Heart left ventricle (tissue), 13 donors: ENCODE measurements around the gene CEP164.

ENCODE experiments used
- POLR2A ChIP-seq, 2 donors: fragments of 450-650 bp; IDR thresholded peaks; one replicate each; pipeline ENCODE4 v1.6.1; 2017; ENCODE audit warnings: antibody characterized with exemption in 2 of 2, mild to moderate bottlenecking in 2 of 2, moderate library complexity in 2 of 2
- TF ChIP-seq, protein P1 (sequence below), 12 donors: fragments of 200-600 bp; sonication (generic) in 4 of 12; IDR thresholded peaks; one replicate each; pipeline versions ENCODE4 v1.5.0 to v1.8.0; 2018 to 2022; ENCODE audit warnings: antibody characterized with exemption in 12 of 12, mild to moderate bottlenecking in 5 of 12
- donor health status: ischemic (EF 13 %, LVEDD 7.1; RV severe dilation, severe dysfunction).
- donor health status: DM: no; HTN: yes; CAD: no.
- donor health status: DM: no; HTN: no; CAD: no.
- donor health status: ischemic (EF 25% LVEDD 6.9; RV normal size, moderate dysfunction).
- donor health status: ischemic (EF 25% LVEDD 5.7; RV mildly dilated, moderate dysfunction).
- donor health status: ischemic (EF 35%, LVEDD 5.7; RV mildly dilated, moderate dysfunction).
- donor health status: nonischemic (EF 11% LVEDD 7.7; RV severe dilation, severe dysfunction).
- donor health status: DM: yes; HTN: yes; CAD: no.
- donor health status: PGD.
- donor health status: ischemic (EF 29% LVEDD 5.4; RV normal size, mild dysfunction).
- donor health status: nonischemic (EF 23%, LVEDD 6.1; RV moderate dilation, normal function).

- TF ChIP-seq, protein P1, sequence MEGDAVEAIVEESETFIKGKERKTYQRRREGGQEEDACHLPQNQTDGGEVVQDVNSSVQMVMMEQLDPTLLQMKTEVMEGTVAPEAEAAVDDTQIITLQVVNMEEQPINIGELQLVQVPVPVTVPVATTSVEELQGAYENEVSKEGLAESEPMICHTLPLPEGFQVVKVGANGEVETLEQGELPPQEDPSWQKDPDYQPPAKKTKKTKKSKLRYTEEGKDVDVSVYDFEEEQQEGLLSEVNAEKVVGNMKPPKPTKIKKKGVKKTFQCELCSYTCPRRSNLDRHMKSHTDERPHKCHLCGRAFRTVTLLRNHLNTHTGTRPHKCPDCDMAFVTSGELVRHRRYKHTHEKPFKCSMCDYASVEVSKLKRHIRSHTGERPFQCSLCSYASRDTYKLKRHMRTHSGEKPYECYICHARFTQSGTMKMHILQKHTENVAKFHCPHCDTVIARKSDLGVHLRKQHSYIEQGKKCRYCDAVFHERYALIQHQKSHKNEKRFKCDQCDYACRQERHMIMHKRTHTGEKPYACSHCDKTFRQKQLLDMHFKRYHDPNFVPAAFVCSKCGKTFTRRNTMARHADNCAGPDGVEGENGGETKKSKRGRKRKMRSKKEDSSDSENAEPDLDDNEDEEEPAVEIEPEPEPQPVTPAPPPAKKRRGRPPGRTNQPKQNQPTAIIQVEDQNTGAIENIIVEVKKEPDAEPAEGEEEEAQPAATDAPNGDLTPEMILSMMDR (IDR thresholded peaks at IDR 0.05): no peak
- no peak for TF ChIP-seq POLR2A (IDR thresholded peaks at IDR 0.05)
Observed at GRCh38 chr11:117366875-117367274, 39.2 kb downstream of the CEP164 start.
